Stimulated activated CD4-positive, alpha-beta T cell treated with anti-CD3 and anti-CD28 coated beads, TNF-alpha, amount 100 ng/mL, for 4 hours (primary cell): ENCODE measurements around the gene NEDD4L.

ENCODE experiments used
- DNase-seq, 3 experiments: peaks; one replicate each; pipeline ENCODE4 v3.0.0-alpha.2; 2020; ENCODE audit warnings: low read depth in 3 of 3

The NEDD4L gene

DNA sequence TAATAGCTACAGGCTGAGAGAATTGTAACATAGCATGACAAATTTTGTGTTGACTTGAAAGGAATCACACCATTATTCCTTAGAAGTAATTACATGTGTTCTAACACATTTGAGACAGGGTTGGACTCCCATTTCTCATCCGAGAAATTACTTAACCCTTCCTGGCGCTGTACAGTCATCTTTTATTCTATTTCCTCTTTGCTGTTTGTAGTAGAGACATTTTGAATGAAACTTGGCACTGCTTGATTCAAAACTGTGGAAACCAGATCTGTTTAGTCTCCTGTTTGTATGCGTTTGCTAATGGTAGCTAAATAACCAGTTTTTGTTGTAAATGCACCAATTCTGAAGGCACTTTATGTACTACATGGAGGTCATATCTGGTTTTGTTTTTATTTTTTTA is 352.9 kb downstream of the NEDD4L start:
- no peak for DNase-seq

DNA sequence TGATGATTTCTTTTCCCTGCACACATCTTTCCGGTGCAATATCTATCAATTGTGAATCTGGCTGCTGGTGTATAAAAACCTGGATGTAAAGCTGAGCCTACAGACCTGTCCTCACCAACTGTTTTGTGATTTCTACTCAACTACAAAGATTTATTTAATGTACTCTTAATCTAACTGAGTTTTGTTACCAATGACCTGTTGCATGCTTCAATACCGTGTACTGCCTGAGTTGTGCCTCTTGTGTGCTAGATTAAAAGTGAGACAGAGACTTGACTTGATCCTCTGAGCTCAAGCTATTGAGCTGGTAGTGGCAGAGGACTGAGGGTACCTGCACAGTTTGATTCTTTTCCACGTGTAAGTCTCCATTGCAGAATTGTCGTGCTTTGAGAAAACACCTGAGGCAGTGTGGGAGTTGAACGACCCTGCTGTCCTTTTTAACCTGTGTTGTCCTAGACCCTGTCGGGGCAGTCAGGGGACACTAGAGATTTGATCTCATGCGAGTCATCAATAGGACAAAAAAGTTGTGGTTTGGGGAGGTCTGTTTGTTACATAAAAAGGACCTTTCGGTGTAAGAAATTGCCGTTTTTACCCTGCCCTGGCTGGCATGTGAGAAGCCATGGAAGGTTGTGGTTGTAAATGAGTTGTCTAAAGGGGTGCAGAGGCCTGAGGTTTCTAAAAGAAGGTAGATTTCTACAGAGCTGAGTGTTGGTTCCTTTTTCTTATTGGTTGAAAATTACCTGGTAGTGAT is 353.5 kb downstream of the NEDD4L start:
- no peak for DNase-seq

DNA sequence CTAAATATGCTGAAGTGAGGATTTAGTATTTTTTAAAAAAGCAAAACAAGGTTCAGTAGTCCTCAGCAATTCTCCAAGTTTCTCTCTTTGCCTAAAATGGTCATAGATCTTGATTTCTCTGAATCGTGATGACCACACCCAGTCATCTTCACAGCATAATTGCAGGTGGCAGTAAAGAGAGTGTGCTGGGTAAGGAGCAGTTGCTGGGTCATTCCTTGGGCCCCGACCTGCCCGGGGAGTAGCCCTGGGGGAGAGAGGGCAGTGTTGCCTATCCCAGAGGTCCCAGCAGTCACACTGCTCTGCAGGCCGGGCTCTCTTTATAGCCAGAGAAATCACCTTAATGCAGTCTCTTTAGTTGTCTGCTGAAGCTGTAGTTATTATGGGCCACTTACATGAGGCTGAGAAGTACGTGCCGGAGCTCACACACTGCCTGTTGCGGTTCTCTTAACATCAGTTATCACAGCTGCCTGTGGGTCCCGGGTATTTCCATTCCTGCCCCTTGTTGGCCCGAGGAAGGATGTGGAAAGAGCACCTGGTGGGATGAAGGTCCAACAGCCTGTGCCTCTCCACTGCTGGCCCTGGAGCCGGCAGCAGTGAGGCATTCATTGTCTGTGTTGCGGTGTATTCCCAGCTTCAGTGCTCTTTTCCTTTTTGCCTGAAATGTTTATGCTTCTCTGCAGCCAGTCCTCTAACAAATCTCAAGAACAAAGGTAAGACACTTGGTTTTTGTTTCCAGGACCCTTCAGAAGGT is 354.8 kb downstream of the NEDD4L start:
- no peak for DNase-seq

DNA sequence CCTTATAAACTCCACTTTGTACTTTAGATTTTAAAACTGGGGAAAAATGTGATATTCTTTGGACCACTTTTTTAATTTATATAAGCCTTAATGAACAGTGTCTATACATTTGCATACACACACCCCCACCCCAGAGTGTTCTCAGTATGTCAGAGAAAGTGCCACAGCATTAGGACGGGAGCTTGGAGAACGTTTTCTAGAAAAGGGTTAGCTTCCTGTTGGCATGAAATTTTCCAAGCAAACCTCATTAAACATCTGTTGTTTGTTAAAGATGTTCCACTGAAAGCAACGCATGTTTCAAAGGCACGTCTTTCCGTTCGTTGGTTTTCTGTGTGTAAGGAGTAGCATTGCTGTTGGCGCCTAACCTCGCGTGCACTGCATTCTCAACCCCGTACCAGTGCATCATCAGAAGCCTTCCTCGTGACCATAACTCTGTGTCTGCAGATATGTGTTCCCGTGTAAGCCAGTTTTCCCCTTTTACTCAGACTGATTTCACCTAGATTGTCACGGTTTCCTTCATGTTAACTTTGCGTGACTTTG is 356.4 kb downstream of the NEDD4L start:
- DNase-seq, result no peak

DNA sequence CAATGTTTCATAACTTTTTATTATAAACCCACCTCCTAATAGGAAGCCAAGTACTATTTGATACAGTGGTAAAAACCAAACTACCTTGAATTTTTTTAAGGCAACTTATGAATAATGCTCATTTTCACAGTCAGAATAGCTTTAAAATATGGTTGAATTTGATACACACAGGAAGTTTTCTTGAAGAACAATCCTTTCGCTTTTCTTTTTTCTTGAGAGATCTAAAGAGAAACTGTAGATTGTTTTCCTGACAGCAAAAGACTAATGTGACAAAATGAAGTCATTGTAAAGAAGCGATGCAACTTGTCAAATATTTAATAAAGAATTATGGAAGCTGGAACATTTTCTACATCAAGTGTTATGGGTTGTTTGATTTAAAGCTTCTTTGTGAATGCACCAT is 357.2 kb downstream of the NEDD4L start:
- DNase-seq, result no peak

DNA sequence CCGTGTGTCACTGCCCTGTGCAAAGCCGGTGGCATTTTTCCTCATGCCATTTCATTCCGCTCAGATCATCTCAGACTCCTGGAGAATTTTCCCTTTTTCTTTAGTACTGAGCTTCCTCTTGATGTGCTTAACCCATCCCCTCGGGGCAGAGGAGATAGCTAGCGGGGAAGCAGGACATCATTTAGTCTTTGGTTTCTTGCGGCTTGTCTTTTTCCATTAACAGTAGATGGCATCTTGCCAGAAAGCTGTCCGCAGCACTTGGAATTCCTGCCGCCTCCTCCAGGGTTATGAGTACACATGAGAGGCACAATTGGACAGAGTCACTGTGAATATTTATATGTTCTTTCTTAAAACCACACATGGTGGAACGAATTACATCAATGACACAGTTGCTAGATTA is 358.2 kb downstream of the NEDD4L start:
- DNase-seq, result no peak

DNA sequence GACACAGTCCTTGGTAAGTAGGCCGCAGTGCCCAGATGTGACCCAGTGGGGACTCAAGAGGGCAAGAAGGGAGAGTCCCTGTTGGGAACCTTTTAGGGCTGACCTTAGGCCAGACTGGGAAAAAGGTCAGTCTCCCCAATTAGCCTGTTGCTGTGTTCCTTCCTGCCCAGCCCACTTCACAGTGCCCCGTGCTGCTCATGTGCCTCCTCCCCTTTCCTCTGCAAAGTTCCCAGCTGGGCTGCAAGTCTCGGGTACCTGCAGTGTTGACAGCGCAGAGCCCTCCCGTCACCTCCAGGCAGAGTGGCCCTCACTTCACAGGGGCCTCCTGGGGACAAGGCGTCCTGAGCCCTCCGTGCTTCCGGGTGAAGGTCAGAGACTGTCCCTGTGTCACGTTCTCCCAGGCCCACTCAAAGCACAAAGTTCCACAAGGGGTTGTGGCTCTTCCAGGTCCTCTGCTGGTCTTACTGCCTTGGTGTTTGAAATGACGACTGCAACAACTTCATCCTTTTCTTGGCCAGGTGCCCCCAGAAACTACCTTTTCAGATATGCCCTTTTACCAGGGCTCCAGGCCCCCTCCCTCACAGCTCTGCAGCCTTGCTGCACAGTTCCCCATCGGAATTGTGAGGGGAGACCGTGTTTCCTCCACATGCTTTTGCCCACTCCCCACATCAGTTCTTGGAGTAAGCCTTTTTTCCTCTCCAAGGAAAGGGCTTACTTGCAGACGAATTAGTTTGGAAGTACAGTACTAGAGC is 359.1 kb downstream of the NEDD4L start:
- no peak for DNase-seq

DNA sequence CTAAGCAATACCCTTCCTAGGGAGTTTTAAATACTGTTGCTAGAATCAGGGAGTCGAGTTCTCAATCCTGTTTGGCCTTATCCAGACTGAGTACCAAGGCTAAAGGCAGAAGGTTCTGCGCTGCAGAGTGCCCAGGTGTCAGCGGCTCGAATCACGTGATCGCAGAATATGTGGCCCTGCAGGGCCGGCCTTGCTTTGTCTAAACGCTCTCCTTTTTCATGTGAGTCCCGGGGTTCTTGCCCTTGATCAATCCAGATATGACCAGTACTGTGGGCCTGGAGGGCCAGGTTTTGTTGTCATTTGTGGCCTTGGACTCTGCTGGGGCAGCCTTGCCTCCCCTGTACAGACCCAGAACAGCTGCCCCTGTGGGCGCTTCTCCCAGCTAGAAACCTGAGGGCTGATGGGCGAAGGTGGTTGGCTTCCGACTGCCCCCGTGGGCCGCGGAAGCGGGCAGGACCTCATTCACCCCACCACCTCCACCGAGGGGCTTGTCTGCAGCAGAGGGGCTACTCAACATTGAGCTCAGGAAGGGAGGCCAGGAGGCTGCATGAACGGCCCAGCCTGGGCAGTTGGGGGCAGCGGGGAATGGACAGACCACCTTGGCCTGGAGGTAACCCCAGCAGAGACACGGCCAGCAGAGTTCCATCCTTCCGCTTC is 359.9 kb downstream of the NEDD4L start:
- DNase-seq, result no peak

DNA sequence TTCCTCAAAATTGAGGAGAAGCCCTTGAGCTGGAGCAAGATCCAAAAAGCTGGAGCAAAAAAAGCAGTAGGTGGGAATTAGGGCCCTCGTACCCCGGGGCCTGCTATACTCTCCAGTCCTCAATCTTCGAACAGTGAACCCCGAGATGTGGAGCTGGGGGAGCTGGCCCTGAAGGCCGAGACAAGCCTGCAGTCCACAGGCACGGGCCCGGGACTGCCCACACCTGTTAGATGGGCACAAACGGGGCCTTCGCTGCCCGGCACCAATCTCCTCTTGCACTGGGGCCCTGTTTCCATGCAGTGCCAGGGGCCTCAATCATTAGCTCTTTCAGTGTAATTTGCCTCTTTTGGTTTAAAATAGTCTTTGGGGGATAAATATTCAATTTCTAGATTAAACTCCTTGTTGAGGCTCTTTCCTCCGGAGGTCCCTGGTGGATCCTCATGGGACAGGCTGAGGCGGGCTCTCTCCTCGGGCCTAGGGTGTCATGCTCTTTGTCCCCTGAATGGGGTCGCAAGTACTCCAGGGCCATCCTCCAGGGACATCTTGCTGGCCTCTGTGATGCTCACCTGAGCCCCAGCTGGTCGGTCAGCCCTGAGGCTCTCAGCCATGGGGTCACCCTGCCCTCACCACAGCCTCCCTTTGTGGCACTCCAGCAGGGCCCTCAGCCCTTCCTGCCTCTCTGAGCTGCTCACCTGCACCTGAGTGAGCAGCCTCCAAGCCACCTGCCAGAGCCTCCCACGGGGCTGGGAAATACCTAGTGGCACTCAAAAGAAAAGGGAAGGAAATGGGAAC is 361.3 kb downstream of the NEDD4L start:
- DNase-seq, result no peak

DNA sequence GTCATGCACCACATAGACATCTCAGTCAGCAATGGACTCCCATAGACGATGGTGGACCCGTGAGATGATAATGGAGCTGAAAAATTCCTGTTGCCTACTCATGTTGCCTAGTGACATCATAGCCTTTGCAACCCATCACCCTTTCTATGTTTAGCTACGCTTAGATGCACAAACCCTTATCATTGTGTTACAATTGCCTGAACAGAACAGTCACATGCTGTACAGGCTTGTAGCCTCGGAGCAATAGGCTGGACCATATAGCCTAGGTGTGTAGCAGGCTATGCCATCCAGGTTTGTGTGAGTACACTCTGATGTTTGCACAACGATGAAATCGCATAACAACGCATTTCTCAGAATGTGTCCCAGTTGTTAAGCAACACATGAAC is 363.2 kb downstream of the NEDD4L start:
- no peak for DNase-seq

DNA sequence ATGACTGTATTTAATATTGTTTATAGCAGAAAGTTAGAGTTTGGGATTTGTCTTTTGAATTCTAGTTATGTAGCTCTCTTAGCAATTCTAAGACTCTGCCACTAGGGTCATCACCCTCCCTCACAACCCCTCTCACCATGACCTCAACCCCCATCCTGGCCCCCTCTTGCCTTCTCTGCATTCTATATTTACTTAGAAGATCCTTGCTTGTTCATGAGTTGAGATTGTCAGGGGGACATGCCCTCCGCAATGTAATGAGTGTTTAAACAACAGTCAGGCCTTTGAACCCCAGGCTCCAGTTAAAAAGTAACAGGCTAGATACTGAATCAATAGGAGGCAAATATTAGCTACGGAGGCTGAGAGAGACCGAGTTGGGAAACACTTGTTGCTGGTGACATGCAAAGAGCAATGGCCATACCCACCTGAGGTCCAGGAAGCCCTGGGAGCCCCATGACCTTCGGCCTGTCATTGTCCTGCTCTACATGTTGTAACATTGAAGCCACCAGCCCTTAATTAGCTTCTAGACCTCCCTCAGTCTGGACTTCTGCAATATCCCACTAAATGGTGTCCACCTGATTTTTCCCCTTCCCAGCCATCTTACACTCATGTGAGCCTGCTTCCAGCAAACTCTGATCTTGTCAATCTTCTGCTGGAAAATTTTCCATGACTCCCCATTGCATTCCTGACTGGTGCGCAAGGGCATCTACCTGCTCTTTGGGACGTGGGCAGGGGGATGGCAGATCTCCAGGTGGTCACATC is 363.8 kb downstream of the NEDD4L start:
- no peak for DNase-seq

DNA sequence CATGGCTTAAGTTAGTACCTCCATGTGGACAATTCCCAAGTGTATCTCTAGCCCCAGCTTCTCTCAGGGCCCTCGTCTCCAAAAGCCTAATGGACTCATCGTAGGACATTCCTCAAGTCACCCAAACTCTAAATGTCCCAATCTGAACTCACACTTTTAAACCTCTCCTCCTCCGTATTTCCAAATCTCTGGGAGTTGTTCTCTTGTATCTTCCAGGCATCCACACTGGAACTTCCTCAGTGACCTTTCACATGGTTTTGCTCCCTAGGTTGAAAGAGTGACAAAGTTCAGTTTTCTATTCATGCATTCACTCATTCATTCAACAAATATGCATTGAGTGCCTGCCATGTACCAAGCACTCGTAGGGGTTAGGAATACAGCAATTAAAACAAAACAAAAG is 364.6 kb downstream of the NEDD4L start:
- DNase-seq, result no peak

DNA sequence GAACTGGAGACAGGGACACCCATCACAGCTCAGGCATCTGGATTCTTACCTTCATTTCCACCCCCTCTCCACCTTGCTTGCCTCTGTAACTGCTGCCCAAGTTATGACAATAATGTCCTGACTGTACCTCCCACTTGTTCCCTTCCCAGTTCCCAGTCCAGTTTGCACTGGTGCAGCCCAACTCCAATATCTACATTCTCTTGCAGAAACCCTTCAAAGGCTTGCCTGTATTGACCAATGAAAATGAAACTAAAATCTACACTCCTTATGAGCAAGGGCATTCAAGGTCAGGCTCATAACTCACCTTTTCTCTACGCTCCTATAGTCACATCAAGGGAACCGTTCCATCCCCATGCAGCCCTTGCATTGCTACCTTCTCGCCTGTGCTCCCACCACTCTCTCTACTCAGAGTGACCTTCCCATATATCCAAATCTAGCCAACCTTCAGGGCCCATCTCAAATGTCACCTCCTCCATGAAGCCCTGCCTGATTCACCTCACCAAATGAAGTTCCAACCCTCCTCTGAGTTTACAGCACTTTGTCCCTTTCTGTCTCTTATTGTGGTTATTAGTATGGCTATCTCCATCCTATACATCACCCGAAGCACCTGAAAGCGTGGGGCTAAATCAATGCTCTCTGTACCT is 365.9 kb downstream of the NEDD4L start:
- DNase-seq, result no peak

DNA sequence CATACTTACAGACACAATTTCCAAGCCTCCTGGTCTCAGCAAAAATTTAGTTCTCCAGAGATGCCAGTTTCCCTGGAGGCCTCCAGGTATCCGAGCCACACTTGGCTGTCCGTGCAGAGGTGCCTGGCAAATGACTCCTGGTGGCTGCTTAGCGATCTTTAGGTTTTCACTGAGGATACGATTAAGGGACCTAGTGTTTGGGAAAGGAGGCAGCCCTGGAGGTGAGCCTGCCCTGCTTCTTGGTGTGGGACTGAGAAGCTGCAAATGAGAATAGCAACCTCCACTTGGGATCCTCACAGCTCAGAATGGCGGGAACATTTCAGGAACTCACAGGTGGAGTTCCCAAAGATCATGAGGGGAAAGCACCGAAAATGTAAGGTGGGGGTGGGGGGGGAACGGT is 367.3 kb downstream of the NEDD4L start:
- no peak for DNase-seq

DNA sequence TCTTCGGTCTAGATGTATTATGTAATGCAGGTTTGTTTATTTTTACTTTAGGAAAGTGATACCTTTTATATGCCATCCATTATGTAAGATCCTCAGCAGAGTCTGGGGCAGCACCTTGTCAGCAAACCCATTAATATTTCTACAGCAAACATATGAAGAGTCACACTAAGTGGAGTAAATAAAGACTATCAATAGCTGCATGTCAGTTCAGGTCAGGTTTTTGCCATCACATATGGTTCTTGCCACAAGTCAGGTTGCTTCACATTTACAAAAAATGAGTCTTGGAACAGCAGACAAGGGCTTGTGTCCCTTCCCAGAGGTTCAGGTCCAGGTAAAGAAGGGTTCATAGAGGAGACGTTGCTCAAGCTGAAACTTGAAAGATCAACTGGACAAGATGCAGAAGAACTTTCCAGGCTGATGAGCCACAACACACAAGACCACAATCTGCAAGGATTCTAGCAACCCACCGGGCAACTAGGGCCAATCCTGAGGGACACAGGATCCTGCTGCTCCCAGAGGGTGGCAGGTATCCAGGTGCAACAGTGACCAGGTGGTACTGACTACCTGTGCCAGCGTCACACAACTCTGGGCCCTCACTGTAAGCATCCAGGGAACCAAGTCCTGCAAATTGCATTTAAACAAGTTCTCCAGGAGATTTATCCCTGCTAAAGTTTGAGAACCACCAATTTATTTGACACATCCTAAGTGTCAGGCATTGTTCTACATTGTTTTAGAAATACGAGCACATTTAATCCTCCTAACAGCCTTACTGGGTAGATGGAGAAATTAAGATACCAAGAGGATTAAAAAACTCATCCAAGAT is 369.0 kb downstream of the NEDD4L start:
- no peak for DNase-seq

DNA sequence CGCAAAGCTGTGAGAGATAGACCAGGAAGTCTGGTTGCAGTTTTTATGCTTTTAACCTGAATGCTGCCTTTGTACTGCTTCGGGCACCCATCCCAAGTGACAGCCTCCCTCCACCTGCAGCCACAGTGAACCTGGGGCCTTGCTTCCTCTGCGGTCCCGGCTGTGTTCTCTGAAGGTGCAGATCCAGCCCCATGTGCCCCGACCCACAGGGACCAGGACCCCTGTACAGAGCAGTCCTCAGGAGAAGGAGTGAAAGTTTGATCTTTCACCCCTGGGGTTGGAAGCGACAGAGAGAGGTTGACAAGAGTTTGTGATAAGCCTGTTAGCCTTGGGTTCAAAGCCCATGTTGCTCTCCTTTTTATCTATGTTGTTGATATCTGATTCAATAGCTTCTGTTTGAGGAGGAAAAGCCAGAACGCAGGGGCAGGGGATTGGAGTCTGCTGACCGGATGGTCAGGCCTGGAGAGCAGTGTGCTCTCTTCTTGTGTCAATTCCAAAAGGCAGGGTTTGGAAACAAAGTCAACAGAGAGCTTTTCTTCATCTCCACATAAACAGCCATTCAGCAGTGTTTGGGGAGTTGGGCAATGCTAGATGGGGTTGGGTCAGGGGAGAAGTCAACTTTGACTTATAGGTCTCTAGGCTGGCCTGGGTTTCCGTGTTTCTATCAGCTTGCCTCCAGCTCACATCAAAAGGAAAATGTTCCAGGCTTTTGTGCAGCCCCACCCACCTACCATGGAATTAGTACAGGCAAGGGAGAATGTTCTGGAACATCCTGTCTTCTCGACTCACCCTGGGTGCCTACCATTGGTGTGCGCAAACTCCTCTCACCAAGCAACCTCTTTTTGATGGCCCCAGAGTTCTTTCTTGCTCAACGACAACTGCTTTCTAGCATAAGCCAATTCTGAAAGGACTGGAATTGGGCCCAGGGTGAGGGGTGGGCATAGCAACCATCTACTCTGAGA is 369.9 kb downstream of the NEDD4L start:
- no peak for DNase-seq

DNA sequence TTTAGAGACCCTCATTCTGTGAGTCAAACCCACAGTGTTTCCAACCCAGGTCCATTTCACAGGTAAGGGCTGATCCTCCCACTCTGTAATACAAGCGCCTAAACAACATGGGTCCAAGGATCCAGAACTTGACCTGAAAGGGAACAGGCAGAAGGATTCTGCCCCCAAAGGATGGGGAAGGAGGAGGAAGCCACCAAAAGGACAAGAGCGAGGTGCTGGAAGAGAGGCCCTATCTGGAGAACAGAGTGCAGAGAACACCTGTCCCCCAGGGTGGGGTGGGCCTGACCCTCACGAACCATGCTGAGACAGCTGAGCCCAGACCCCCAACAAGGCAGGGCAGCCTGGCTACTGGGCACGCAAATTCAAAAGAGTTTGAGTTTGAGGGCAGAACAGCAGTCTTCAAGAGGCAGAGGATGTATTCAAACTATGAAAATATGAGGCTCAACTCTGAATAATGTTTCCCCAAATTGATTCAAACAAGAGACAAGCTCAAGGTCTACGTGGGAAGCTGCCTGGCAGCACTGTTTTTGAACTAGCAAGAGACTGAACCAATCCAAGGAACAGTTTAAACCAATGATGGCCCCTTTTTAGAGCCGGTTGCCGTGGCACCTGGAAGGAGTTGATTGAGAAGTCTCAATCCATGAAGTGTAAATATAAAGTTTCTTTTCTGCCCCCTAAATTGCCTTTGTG is 372.1 kb downstream of the NEDD4L start:
- no peak for DNase-seq
